Measurements from ENCODE around the gene NIPA2.

- peak; percentile 51 for TF ChIP-seq CTCF (IDR thresholded peaks at IDR 0.05; ENCODE audit: low read depth, low read length, poor library complexity, severe bottlenecking)
- TF ChIP-seq EZH2phosphoT487 (IDR thresholded peaks at IDR 0.05; ENCODE audit: borderline replicate concordance, low read length) = no peak
Measured at GRCh38 chr15:22884344-22884743, 45.9 kb downstream of the NIPA2 start.

All from DOHH2 (cell line).